K562 (cell line): Measurements from ENCODE around the gene PIGB. TPM values are rescaled to one million over a fixed set of nuclear protein-coding genes. Genes with fewer than 3 reads are reported as not detected.

Experiments
- BRD9 ChIP-seq: fragments of 450-650 bp; IDR thresholded peaks from 2 replicates; pipeline ENCODE4 v1.6.1; 2018; ENCODE audit warnings: low read depth; ENCODE audit not compliant: partially characterized antibody
- CREB1 ChIP-seq, 2 experiments: sonication (generic) in 1 of 2; formaldehyde crosslinking in 1 of 2; IDR thresholded peaks; 2 replicates each; pipeline versions ENCODE4 v1.6.1 to v1.8.0; 2012 to 2022; ENCODE audit warnings: inconsistent platforms in 1 of 2, mild to moderate bottlenecking in 1 of 2, missing genetic modification reagents in 1 of 2, moderate library complexity in 1 of 2
- CTCF ChIP-seq, 3 experiments: IDR thresholded peaks in 2 of 3; conservative IDR thresholded peaks in 1 of 3; 2 replicates each; pipeline ENCODE4 v1.5.1; 2011 to 2012; ENCODE audit warnings: low read length in 3 of 3, mild to moderate bottlenecking in 3 of 3, control low read depth in 2 of 3, improper control_type of control experiment in 1 of 3, inconsistent platforms in 1 of 3, low read depth in 1 of 3, mixed read lengths in 1 of 3, moderate library complexity in 1 of 3; ENCODE audit not compliant: insufficient read depth in 2 of 3
- FOXA3 ChIP-seq, 2 experiments: fragments of 450-650 bp in 1 of 2; sonication (generic) in 1 of 2; formaldehyde crosslinking; IDR thresholded peaks in 1 of 2; conservative IDR thresholded peaks in 1 of 2; 2 replicates each; pipeline versions ENCODE4 v1.4.0 to v1.8.0; 2020 to 2022; ENCODE audit warnings: mild to moderate bottlenecking in 2 of 2, missing genetic modification reagents in 1 of 2
- FOXP4 ChIP-seq: sonication (generic); formaldehyde crosslinking; IDR thresholded peaks from 2 replicates; pipeline ENCODE4 v1.8.0; 2022; ENCODE audit warnings: mild to moderate bottlenecking, missing genetic modification reagents, borderline replicate concordance
- GTF2E2 ChIP-seq: fragments of 200-800 bp; sonication (Bioruptor generic); IDR thresholded peaks from 2 replicates; pipeline ENCODE4 v1.6.1; 2016; ENCODE audit warnings: missing genetic modification characterization, missing compliant biosample characterization
- HNRNPK ChIP-seq: fragments of 200-400 bp; formaldehyde crosslinking; IDR thresholded peaks from one replicate; pipeline ENCODE4 v1.6.1; 2018; ENCODE audit warnings: mild to moderate bottlenecking, low read depth, low read length; ENCODE audit not compliant: poor library complexity, severe bottlenecking
- KDM2B ChIP-seq: fragments of 250-450 bp; sonication (Bioruptor Pico); IDR thresholded peaks from 2 replicates; pipeline ENCODE4 v1.8.0; 2021; ENCODE audit warnings: mild to moderate bottlenecking, moderate library complexity
- PHB2 ChIP-seq: fragments of 450-650 bp; IDR thresholded peaks from 2 replicates; pipeline ENCODE4 v1.6.1; 2017; ENCODE audit warnings: low read depth
- POLR2G ChIP-seq: fragments of 200-400 bp; formaldehyde crosslinking; IDR thresholded peaks from 2 replicates; pipeline ENCODE4 v1.6.1; 2017; ENCODE audit warnings: low read depth, mild to moderate bottlenecking, antibody characterized with exemption, low read length, moderate library complexity
- RBBP5 ChIP-seq: fragments of 200-600 bp; sonication (generic); IDR thresholded peaks from 2 replicates; pipeline ENCODE4 v1.6.1; 2012; ENCODE audit warnings: borderline replicate concordance, mild to moderate bottlenecking, low read length, control low read depth, inconsistent platforms; ENCODE audit not compliant: insufficient read depth, poor library complexity, severe bottlenecking
- RUNX1 ChIP-seq: sonication (generic); IDR thresholded peaks from 2 replicates; pipeline ENCODE4 v1.6.1; 2016; ENCODE audit warnings: antibody characterized with exemption, low read depth
- TAF9B ChIP-seq: fragments of 450-650 bp; IDR thresholded peaks from 2 replicates; pipeline ENCODE4 v1.6.1; 2018; ENCODE audit warnings: mild to moderate bottlenecking; ENCODE audit not compliant: partially characterized antibody
- TOE1 ChIP-seq, 2 experiments: fragments of 450-650 bp in 1 of 2; sonication (generic) in 1 of 2; formaldehyde crosslinking in 1 of 2; IDR thresholded peaks; 2 replicates each; pipeline versions ENCODE4 v1.7.1 to v1.8.0; 2016 to 2022; ENCODE audit warnings: borderline replicate concordance in 2 of 2, mild to moderate bottlenecking in 2 of 2, antibody characterized with exemption in 1 of 2, inconsistent platforms in 1 of 2, low read depth in 1 of 2, missing genetic modification reagents in 1 of 2, moderate library complexity in 1 of 2
- XRCC4 ChIP-seq: IDR thresholded peaks from one replicate; pipeline ENCODE4 v1.6.1; 2011; ENCODE audit not compliant: insufficient read depth, insufficient read length; ENCODE audit errors: extremely low read depth
- ZNF134 ChIP-seq: fragments of 250-450 bp; sonication (Bioruptor Pico); conservative IDR thresholded peaks from 2 replicates; pipeline ENCODE4 v1.4.0; 2020
- ZNF445 ChIP-seq: fragments of 250-450 bp; sonication (Bioruptor Pico); IDR thresholded peaks from 2 replicates; pipeline ENCODE4 v1.4.0; 2020; ENCODE audit warnings: low read depth, mild to moderate bottlenecking, moderate library complexity
- ZNF655 ChIP-seq: fragments of 250-450 bp; sonication (Bioruptor Pico); IDR thresholded peaks from 2 replicates; pipeline ENCODE4 v1.5.0; 2021
- polyA plus RNA-seq, 8 experiments: library from polyadenylated mRNA; depleted of rRNA in 4 of 8; stranded (reverse) in 5 of 8; unstranded in 3 of 8; fragments of >200 nt; fragmentation: Nextera tagmentation in 2 of 8; fragmentation: Illumina TruSeq in 1 of 8; extraction: Ambion mirVana in 2 of 8; extraction: Trizol in 1 of 8; gene quantifications; 2 replicates each; pipeline versions ENCODE4 v1.2.1 to v1.2.3, GENCODE V29; 2011 to 2014; ENCODE audit warnings: inconsistent platforms in 1 of 8, missing spikeins in 1 of 8
- total RNA-seq, 7 experiments: library from RNA; depleted of rRNA in 6 of 7; stranded (reverse); fragments of >200 nt in 6 of 7; fragmentation: Illumina TruSeq in 2 of 7; extraction: Trizol in 2 of 7; gene quantifications; 2 replicates each; pipeline versions ENCODE4 v1.2.1 to v1.2.3, GENCODE V29; 2011 to 2021; ENCODE audit warnings: low replicate concordance in 1 of 7
- TF ChIP-seq, protein P1 (sequence below): sonication (generic); formaldehyde crosslinking; IDR thresholded peaks from 2 replicates; pipeline ENCODE4 v1.8.1; 2023; ENCODE audit warnings: mild to moderate bottlenecking, missing genetic modification reagents

PIGB gene
- total and polyA plus RNA-seq, 9 of the 15 experiments (the other 6 are each of a cell fraction or from before 2014, with no cell fraction given): 9.9 to 32.3 (median 18.2) TPM

DNA sequence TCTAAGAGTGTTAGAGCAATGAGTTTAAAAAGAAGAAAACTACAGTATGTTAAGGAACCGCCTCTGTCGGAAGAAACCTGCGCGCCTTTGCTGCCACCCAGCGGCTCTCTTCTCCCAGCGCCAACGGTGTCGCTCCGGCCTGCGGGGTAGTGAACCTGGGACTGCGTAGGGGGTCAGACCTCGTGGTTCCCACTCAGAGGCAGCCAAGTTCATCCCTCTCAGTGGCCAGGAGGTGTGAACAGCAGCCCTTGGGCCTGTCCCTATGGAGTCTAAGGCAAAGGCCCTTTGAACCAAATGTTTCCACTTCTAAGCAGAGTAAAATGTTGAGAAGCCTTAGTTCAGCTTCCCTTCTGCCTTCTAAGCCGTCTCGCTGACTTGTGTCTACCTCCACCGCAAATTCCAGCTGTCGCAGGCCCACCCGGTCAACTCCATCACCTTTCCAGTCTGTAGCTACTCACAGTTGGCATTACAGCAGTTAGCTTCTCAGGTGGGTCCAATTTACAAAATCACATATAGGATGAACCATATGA lies 28.4 kb upstream of the PIGB start (continued):
- TF ChIP-seq BRD9 (peak; percentile 1), FOXP4 (CRISPR knock-in tag) (no peak), FOXA3 (CRISPR knock-in tag; conservative IDR thresholded peaks at IDR 0.05 in 1 of 2, IDR thresholded peaks at IDR 0.05 in 1 of 2) (no peak), TOE1 (IDR thresholded peaks at IDR 0.05; ENCODE audit: borderline replicate concordance) (peak; percentile 1; the same call in 1 of the 2 replicates), TOE1 (CRISPR knock-in tag; IDR thresholded peaks at IDR 0.05; ENCODE audit: borderline replicate concordance, low read depth) (no peak), ZNF134 (CRISPR knock-in tag) (no peak), CTCF (IDR thresholded peaks at IDR 0.05 in 2 of 3, conservative IDR thresholded peaks at IDR 0.05 in 1 of 3; ENCODE audit: insufficient read depth in 2 of 3, low read depth in 1 of 3, low read length in 3 of 3) (peak; percentile 85 to 94 (median 92)), RUNX1 (no peak), KDM2B (CRISPR knock-in tag) (no peak), TAF9B (no peak), ZNF445 (CRISPR knock-in tag) (no peak), CREB1 (IDR thresholded peaks at IDR 0.05) (no peak), CREB1 (CRISPR knock-in tag; IDR thresholded peaks at IDR 0.05) (no peak), PHB2 (no peak), RBBP5 (no peak), GTF2E2 (tag) (0 out of 2 replicates have a peak, but pooled peaks have one; percentile 1), ZNF655 (no peak), XRCC4 (no peak), HNRNPK (no peak), POLR2G (no peak)
- TF ChIP-seq, protein P1, sequence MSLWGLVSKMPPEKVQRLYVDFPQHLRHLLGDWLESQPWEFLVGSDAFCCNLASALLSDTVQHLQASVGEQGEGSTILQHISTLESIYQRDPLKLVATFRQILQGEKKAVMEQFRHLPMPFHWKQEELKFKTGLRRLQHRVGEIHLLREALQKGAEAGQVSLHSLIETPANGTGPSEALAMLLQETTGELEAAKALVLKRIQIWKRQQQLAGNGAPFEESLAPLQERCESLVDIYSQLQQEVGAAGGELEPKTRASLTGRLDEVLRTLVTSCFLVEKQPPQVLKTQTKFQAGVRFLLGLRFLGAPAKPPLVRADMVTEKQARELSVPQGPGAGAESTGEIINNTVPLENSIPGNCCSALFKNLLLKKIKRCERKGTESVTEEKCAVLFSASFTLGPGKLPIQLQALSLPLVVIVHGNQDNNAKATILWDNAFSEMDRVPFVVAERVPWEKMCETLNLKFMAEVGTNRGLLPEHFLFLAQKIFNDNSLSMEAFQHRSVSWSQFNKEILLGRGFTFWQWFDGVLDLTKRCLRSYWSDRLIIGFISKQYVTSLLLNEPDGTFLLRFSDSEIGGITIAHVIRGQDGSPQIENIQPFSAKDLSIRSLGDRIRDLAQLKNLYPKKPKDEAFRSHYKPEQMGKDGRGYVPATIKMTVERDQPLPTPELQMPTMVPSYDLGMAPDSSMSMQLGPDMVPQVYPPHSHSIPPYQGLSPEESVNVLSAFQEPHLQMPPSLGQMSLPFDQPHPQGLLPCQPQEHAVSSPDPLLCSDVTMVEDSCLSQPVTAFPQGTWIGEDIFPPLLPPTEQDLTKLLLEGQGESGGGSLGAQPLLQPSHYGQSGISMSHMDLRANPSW: no peak
